Smooth muscle cell (in vitro differentiated cells): ENCODE data around the gene ARL8A. TPM values are rescaled to one million over a fixed set of nuclear protein-coding genes. Genes with fewer than 3 reads are reported as not detected.
"Not testable (repeated sequence)": the region's sequence is repeated elsewhere in the genome, so short reads cannot be mapped to it uniquely, and the experiment has no call there.

Experiments used
- DNase-seq: peaks from one replicate; lab custom pipeline; 2025; ENCODE audit not compliant: unreplicated experiment; lab: John Stamatoyannopoulos, UW
- H2AFZ ChIP-seq: fragments of 200-600 bp; sonication (generic); 2 replicates; pipeline ENCODE4 v1.6.0; 2016; ENCODE audit warnings: antibody characterized with exemption, low read depth, mild to moderate bottlenecking
- H3F3A ChIP-seq: fragments of 200-600 bp; sonication (generic); 2 replicates; pipeline ENCODE4 v1.6.0; 2017; ENCODE audit warnings: antibody characterized with exemption, low read depth
- H3K27ac ChIP-seq: fragments of 200-600 bp; sonication (generic); 2 replicates; pipeline ENCODE4 v1.5.1; 2016; ENCODE audit warnings: low read depth, mild to moderate bottlenecking
- H3K27me3 ChIP-seq: fragments of 200-600 bp; sonication (generic); 2 replicates; pipeline ENCODE4 v1.6.1; 2016; ENCODE audit warnings: low read depth, mild to moderate bottlenecking
- H3K36me3 ChIP-seq: fragments of 200-600 bp; sonication (generic); 2 replicates; pipeline ENCODE4 v1.5.1; 2016; ENCODE audit warnings: low read depth
- H3K4me1 ChIP-seq: fragments of 200-600 bp; sonication (generic); 2 replicates; pipeline ENCODE4 v1.5.1; 2016; ENCODE audit warnings: low read depth
- H3K4me2 ChIP-seq: fragments of 200-600 bp; sonication (generic); 2 replicates; pipeline ENCODE4 v1.6.0; 2016; ENCODE audit warnings: mild to moderate bottlenecking
- H3K4me3 ChIP-seq: fragments of 200-600 bp; sonication (generic); 2 replicates; pipeline ENCODE4 v1.5.1; 2016; ENCODE audit warnings: mild to moderate bottlenecking
- H3K79me2 ChIP-seq: fragments of 200-600 bp; sonication (generic); 2 replicates; pipeline ENCODE4 v1.6.0; 2016; ENCODE audit warnings: low read depth, mild to moderate bottlenecking
- H3K9ac ChIP-seq: fragments of 200-600 bp; sonication (generic); 2 replicates; pipeline ENCODE4 v1.6.0; 2016; ENCODE audit warnings: low read depth
- H3K9me3 ChIP-seq: fragments of 200-600 bp; sonication (generic); replicated peaks from 2 replicates; pipeline ENCODE4 v1.5.1; 2016; ENCODE audit warnings: low read depth
- H4K20me1 ChIP-seq: fragments of 200-600 bp; sonication (generic); 2 replicates; pipeline ENCODE4 v1.6.0; 2016; ENCODE audit warnings: low read depth
- WGBS: methylation state at CpG from one replicate; pipeline ENCODE4 v1.1.7; 2016; ENCODE audit warnings: low lambda C conversion rate; 5-methylcytosine and 5-hydroxymethylcytosine counted together
- polyA plus RNA-seq: library from polyadenylated mRNA; unstranded; fragments of >200 nt; fragmentation: Nextera tagmentation; extraction: Ambion mirVana; gene quantifications from 2 replicates; pipeline ENCODE4 v1.2.1, GENCODE V29; 2016
- total RNA-seq: library from RNA; depleted of rRNA; stranded (reverse); fragments of >200 nt; gene quantifications from 2 replicates; pipeline ENCODE4 v1.2.3, GENCODE V29; 2014
- TF ChIP-seq, protein P1 (sequence below): fragments of 200-600 bp; sonication (generic); IDR thresholded peaks from 2 replicates; pipeline ENCODE4 v1.5.1; 2017; ENCODE audit warnings: borderline replicate concordance, mild to moderate bottlenecking, antibody characterized with exemption; ENCODE audit not compliant: insufficient read depth, poor library complexity, severe bottlenecking

Gene ARL8A
- total and polyA plus RNA-seq, 2 experiments from 2014 or later, result 44.8 to 54.7 TPM

DNA sequence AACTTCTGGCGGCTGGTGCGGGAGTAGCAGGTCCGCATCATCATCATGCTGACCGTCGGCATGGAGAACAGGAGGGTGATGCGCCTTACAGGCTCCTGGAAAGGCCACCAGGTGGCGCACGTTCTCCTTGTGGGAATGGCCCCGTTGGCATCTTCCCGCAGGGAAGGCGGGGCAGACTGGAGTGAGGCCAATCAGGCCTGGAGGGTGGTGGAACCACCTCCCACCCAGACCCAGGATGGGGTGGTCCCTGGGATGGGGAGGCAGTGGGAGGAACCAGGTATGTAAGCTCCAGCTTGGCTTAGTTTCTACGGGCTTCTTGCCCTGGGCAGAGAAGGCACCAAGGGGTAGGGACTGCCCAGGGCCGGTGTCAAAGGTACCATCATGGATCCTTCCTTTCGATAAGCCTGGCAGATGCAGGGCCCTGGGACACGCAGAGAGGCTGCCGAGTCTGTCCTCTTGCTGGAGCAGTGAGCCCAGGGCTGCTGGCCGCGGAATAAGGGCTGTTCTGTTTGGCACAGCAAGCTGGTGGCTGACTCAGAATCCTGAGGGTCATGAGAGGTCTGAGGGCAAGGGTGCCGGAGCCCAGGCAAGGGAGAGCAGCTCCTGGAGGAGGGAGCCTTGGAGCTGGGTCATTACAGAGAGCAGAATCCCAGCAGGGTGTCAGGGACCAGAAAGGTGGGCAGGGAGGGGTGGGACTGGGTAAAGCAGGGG lies 40.4 kb upstream of the ARL8A start:
- no peak overlapping the region for H3K9ac ChIP-seq
- no peaks in the 10 kb centered on the region for H3K79me2 ChIP-seq
- TF ChIP-seq, protein P1, sequence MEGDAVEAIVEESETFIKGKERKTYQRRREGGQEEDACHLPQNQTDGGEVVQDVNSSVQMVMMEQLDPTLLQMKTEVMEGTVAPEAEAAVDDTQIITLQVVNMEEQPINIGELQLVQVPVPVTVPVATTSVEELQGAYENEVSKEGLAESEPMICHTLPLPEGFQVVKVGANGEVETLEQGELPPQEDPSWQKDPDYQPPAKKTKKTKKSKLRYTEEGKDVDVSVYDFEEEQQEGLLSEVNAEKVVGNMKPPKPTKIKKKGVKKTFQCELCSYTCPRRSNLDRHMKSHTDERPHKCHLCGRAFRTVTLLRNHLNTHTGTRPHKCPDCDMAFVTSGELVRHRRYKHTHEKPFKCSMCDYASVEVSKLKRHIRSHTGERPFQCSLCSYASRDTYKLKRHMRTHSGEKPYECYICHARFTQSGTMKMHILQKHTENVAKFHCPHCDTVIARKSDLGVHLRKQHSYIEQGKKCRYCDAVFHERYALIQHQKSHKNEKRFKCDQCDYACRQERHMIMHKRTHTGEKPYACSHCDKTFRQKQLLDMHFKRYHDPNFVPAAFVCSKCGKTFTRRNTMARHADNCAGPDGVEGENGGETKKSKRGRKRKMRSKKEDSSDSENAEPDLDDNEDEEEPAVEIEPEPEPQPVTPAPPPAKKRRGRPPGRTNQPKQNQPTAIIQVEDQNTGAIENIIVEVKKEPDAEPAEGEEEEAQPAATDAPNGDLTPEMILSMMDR, result peak; percentile 93
- no peaks in the 10 kb centered on the region for H3K36me3 ChIP-seq
- H3K4me2 ChIP-seq, result peak overlapping the region; percentile 48
- no peaks in the 10 kb centered on the region for H3F3A ChIP-seq
- no peaks in the 10 kb centered on the region for H4K20me1 ChIP-seq
- no peaks in the 10 kb centered on the region for H3K9me3 ChIP-seq
- H2AFZ ChIP-seq, result peak overlapping the region; percentile 31
- no peak overlapping the region for H3K27ac ChIP-seq
- no peak overlapping the region for H3K4me3 ChIP-seq
- DNase-seq, result peak; percentile 54
- peaks cover 2% of the 10 kb centered on the region for H3K4me1 ChIP-seq
- WGBS, result 24% methylated on average over 19 of the region's 19 CpGs
- no peaks in the 10 kb centered on the region for H3K27me3 ChIP-seq

DNA sequence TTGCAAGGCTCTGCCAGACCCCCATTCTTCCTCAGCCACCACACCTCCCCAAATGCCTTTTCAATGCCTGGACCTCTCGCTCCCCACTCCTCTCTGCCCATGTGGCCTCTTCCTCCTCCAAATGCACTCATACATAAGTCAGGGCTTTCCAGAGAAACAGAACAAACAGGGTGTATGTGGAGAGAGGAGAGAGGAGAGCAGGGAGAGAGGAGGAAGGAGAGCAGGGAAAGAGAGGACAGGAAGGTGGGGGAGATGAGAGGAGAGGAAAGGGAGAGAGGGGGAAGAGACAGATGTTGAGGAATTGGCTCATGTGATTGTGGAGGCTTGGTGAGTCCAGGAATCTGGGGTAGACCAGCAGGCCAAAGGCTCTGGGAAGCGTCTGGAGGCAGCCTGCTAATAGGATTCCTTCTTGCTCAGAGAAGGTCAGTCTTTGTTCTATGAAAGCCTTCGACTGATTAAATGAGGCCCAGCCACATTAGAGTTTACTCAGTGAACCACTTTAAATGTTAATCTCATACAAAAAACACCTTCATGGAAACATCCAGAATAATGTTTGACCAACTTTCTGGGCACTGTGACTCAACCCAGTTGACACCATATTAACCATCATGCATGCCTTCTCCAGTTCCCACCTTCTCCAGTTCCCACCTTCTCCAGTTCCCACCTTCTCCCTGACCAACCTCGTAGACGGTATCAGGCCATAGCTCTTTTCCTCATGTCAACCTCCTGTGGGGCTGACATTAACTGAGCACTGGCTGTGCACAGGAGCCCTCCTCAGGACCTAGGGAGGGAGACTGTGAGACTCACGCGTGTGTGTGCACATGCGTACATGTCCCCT lies 37.7 kb upstream of the ARL8A start:
- Histone ChIP-seq H3K4me1 (peaks cover 2% of the 10 kb centered on the region), H3K4me3 (no peak overlapping the region), H3K9me3 (no peaks in the 10 kb centered on the region), H3F3A (no peaks in the 10 kb centered on the region), H3K36me3 (no peaks in the 10 kb centered on the region), H2AFZ (no peak overlapping the region), H3K27me3 (no peaks in the 10 kb centered on the region), H3K4me2 (no peak overlapping the region), H3K27ac (no peak overlapping the region), H3K9ac (no peak overlapping the region), H3K79me2 (no peaks in the 10 kb centered on the region), H4K20me1 (no peaks in the 10 kb centered on the region)
- 91% methylated on average over 8 of the region's 8 CpGs for WGBS
- DNase-seq, result no peak
- TF ChIP-seq, protein P1, result no peak

DNA sequence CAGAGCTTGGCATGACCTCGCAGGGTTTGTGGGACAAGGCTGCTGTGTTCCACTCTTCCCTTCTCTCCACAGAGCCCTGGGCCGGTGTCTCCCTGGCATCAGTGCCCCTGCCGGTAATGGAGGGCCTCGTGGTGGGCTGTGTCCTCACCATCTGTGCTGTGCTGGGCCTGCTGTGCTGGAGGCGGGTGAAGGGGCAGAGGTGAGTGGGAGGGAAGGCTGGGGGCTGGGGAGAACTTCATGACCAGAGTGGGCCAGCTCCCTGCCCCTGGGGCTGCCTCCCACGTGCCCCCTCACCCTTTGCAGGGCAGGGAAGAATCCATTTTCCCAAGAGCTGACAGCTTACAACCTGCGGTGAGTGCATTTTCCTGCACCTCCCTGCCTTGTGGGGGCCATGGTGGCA lies 37.0 kb upstream of the ARL8A start:
- no peaks in the 10 kb centered on the region for H3K27me3 ChIP-seq
- 90% methylated on average over 6 of the region's 7 CpGs for WGBS
- H3K27ac ChIP-seq, result no peak overlapping the region
- H2AFZ ChIP-seq, result no peak overlapping the region
- no peak overlapping the region for H3K4me2 ChIP-seq
- no peak for DNase-seq
- H3K79me2 ChIP-seq, result no peaks in the 10 kb centered on the region
- no peaks in the 10 kb centered on the region for H3K9me3 ChIP-seq
- no peaks in the 10 kb centered on the region for H3F3A ChIP-seq
- no peaks in the 10 kb centered on the region for H3K36me3 ChIP-seq
- peaks cover 2% of the 10 kb centered on the region for H3K4me1 ChIP-seq
- H4K20me1 ChIP-seq, result no peaks in the 10 kb centered on the region
- TF ChIP-seq, protein P1, result no peak
- H3K9ac ChIP-seq, result no peak overlapping the region
- no peak overlapping the region for H3K4me3 ChIP-seq

DNA sequence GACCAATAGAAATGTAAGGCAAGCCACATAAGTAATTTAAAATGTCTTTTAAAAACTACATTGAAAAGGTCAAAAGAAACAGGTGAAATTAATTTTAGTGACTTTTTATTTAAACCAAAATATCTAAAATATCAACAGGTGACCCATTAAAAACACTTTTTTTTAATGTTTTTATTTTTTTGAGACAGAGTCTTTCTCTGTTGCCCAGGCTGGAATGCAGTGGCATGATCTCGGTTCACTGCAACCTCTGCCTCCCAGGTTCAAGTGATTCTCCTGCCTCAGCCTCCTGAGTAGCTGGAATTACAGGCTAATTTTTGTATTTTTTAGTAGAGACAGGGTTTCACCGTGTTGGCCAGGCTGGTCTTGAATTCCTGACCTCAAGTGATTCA lies 36.2 kb upstream of the ARL8A start:
- H3K4me3 ChIP-seq, H3F3A ChIP-seq, H3K4me1 ChIP-seq, DNase-seq, H2AFZ ChIP-seq, H3K4me2 ChIP-seq, H3K27me3 ChIP-seq, H3K9ac ChIP-seq, H3K79me2 ChIP-seq, H4K20me1 ChIP-seq, H3K27ac ChIP-seq, H3K9me3 ChIP-seq, H3K36me3 ChIP-seq: not testable (repeated sequence)
- 77% methylated on average over 2 of the region's 2 CpGs for WGBS
